H1 (cell line): ENCODE results near the gene RTKN2. TPM values are rescaled to one million over a fixed set of nuclear protein-coding genes. Genes with fewer than 3 reads are reported as not detected.
A peak's percentile ranks its signal among the peaks of the same experiment; 100 is the strongest.

Experiments used
- CTCF ChIA-PET: fragments of 300-600 bp; sonication (Branson Sonifier 250); formaldehyde crosslinking; loops from one replicate; lab custom pipeline; 2021; ENCODE audit not compliant: partially characterized antibody; lab: Charles Lee
- POLR2A ChIA-PET: fragments of 300-600 bp; sonication (Branson Sonifier 250); formaldehyde crosslinking; loops from one replicate; lab custom pipeline; 2021; ENCODE audit warnings: inconsistent platforms; ENCODE audit not compliant: partially characterized antibody; lab: Charles Lee
- DNase-seq, 2 experiments: peaks; one replicate each; pipeline versions ENCODE4 v3.0.0 to v3.0.0-alpha.2; 2010 to 2022; ENCODE audit warnings: low spot score in 2 of 2, low read depth in 1 of 2, mixed read lengths in 1 of 2
- FAIRE-seq: peaks from 2 replicates; lab custom pipeline; 2011; peaks lifted over from hg19 to GRCh38; lab: Jason Lieb, UNC
- H2AFZ ChIP-seq: 2 replicates; pipeline ENCODE4 v1.8.1; 2012; ENCODE audit warnings: low read length, inconsistent platforms
- H2AK5ac ChIP-seq: 2 replicates; pipeline ENCODE4 v1.6.1; 2013; ENCODE audit warnings: low read depth, low read length
- H2BK120ac ChIP-seq: replicated peaks from 2 replicates; pipeline ENCODE3; 2013; ENCODE audit warnings: low read depth, low read length, inconsistent platforms
- H2BK12ac ChIP-seq: 2 replicates; pipeline ENCODE4 v1.6.1; 2013; ENCODE audit warnings: low read depth, low read length
- H2BK15ac ChIP-seq: 2 replicates; pipeline ENCODE4 v1.6.1; 2013; ENCODE audit warnings: low read length
- H2BK20ac ChIP-seq: 2 replicates; pipeline ENCODE4 v1.6.1; 2013; ENCODE audit warnings: low read length
- H2BK5ac ChIP-seq: 2 replicates; pipeline ENCODE4 v1.6.1; 2013; ENCODE audit warnings: low read depth, low read length
- H3K14ac ChIP-seq: 2 replicates; pipeline ENCODE4 v1.6.1; 2013; ENCODE audit warnings: inconsistent platforms; ENCODE audit not compliant: insufficient read length
- H3K18ac ChIP-seq: 2 replicates; pipeline ENCODE4 v1.6.1; 2013; ENCODE audit warnings: low read length; ENCODE audit errors: extremely low read depth
- H3K23ac ChIP-seq: 2 replicates; pipeline ENCODE4 v1.6.1; 2013; ENCODE audit warnings: inconsistent platforms; ENCODE audit not compliant: insufficient read length
- H3K23me2 ChIP-seq: 2 replicates; pipeline ENCODE4 v1.6.1; 2013; ENCODE audit warnings: low read depth, low read length
- H3K27ac ChIP-seq: 2 replicates; pipeline ENCODE4 v1.6.1; 2011; ENCODE audit warnings: low read depth, low read length, inconsistent platforms
- H3K27me3 ChIP-seq, 4 experiments: replicated peaks in 1 of 4; 1 replicate in 1 of 4; 2 replicates in 3 of 4; pipeline versions ENCODE4 v1.6.1 to v1.8.1; 2011 to 2013; ENCODE audit warnings: low read length in 3 of 4, mild to moderate bottlenecking in 3 of 4, inconsistent platforms in 2 of 4, mixed read lengths in 2 of 4, moderate library complexity in 1 of 4; ENCODE audit not compliant: control insufficient read depth in 3 of 4, insufficient read depth in 3 of 4; ENCODE audit errors: extremely low read depth in 1 of 4
- H3K36me3 ChIP-seq, 4 experiments: 2 replicates each; pipeline versions ENCODE4 v1.6.1 to v1.8.1; 2011 to 2013; ENCODE audit warnings: mild to moderate bottlenecking in 4 of 4, low read length in 3 of 4, moderate library complexity in 2 of 4, control low read depth in 1 of 4, inconsistent platforms in 1 of 4; ENCODE audit not compliant: insufficient read depth in 4 of 4, control insufficient read depth in 2 of 4
- H3K4ac ChIP-seq: replicated peaks from 2 replicates; pipeline ENCODE3; 2013; ENCODE audit warnings: low read length, low read depth, mixed read lengths, inconsistent platforms; ENCODE audit not compliant: insufficient read length
- H3K4me1 ChIP-seq, 4 experiments: replicated peaks in 1 of 4; 1 replicate in 1 of 4; 2 replicates in 3 of 4; pipeline versions ENCODE4 v1.6.1 to v1.8.1; 2011 to 2013; ENCODE audit warnings: low read length in 3 of 4, inconsistent platforms in 2 of 4, mixed read lengths in 1 of 4; ENCODE audit not compliant: insufficient read depth in 4 of 4, control insufficient read depth in 3 of 4
- H3K4me2 ChIP-seq, 2 experiments: 2 replicates each; pipeline versions ENCODE4 v1.6.1 to v1.8.1; 2011 to 2013; ENCODE audit warnings: low read depth in 2 of 2, low read length in 2 of 2, control low read depth in 1 of 2, inconsistent platforms in 1 of 2, mild to moderate bottlenecking in 1 of 2; ENCODE audit not compliant: insufficient read depth in 1 of 2
- H3K4me3 ChIP-seq, 4 experiments: fragments of 200-600, 300-600 bp in 1 of 4; sonication (generic), shearing (Covaris generic), sonication (Bioruptor Twin) in 1 of 4; 2 replicates each; pipeline versions ENCODE4 v1.5.1 to v1.8.1; 2011 to 2016; ENCODE audit warnings: low read length in 4 of 4, low read depth in 3 of 4, control low read depth in 2 of 4, inconsistent platforms in 2 of 4, mild to moderate bottlenecking in 2 of 4, mixed read lengths in 1 of 4, moderate library complexity in 1 of 4; ENCODE audit not compliant: insufficient read depth in 2 of 4; ENCODE audit errors: extremely low read depth in 1 of 4
- H3K56ac ChIP-seq: replicated peaks from 2 replicates; pipeline ENCODE3; 2013; ENCODE audit warnings: low read depth, mild to moderate bottlenecking, mixed read lengths, low read length, inconsistent platforms; ENCODE audit not compliant: insufficient read length
- H3K79me1 ChIP-seq: 2 replicates; pipeline ENCODE4 v1.6.1; 2013; ENCODE audit warnings: low read depth, low read length, control low read depth
- H3K79me2 ChIP-seq, 2 experiments: 2 replicates each; pipeline versions ENCODE4 v1.6.1 to v1.8.1; 2012 to 2013; ENCODE audit warnings: low read length in 2 of 2, mild to moderate bottlenecking in 2 of 2, inconsistent platforms in 1 of 2; ENCODE audit not compliant: insufficient read depth in 2 of 2, control insufficient read depth in 1 of 2
- H3K9ac ChIP-seq, 4 experiments: replicated peaks in 1 of 4; 1 replicate in 1 of 4; 2 replicates in 3 of 4; pipeline versions ENCODE4 v1.6.1 to v1.8.1; 2011 to 2013; ENCODE audit warnings: low read depth in 3 of 4, low read length in 3 of 4, control low read depth in 2 of 4, mild to moderate bottlenecking in 2 of 4, moderate library complexity in 2 of 4, inconsistent platforms in 1 of 4; ENCODE audit errors: extremely low read depth in 1 of 4
- H3K9me3 ChIP-seq, 2 experiments: 2 replicates each; pipeline versions ENCODE4 v1.6.1 to v1.8.1; 2012 to 2013; ENCODE audit warnings: mild to moderate bottlenecking in 2 of 2, moderate library complexity in 2 of 2, control low read depth in 1 of 2, inconsistent platforms in 1 of 2, low read depth in 1 of 2, low read length in 1 of 2, mixed read lengths in 1 of 2; ENCODE audit not compliant: insufficient read depth in 2 of 2
- H4K20me1 ChIP-seq, 2 experiments: replicated peaks in 1 of 2; 2 replicates each; pipeline versions ENCODE3 to v1.8.1; 2011 to 2013; ENCODE audit warnings: inconsistent platforms in 2 of 2, low read length in 2 of 2, mild to moderate bottlenecking in 1 of 2; ENCODE audit not compliant: insufficient read depth in 2 of 2, control insufficient read depth in 1 of 2
- H4K5ac ChIP-seq: 2 replicates; pipeline ENCODE4 v1.6.1; 2013; ENCODE audit warnings: low read length, low read depth, mixed read lengths, inconsistent platforms; ENCODE audit not compliant: insufficient read length
- H4K8ac ChIP-seq: 2 replicates; pipeline ENCODE4 v1.8.0; 2013; ENCODE audit warnings: mild to moderate bottlenecking, moderate library complexity, low read length, inconsistent platforms; ENCODE audit not compliant: insufficient read depth; ENCODE audit errors: extremely low read depth
- H4K91ac ChIP-seq: replicated peaks from 2 replicates; pipeline ENCODE3; 2013; ENCODE audit warnings: low read length, mixed read lengths, inconsistent platforms; ENCODE audit not compliant: insufficient read length
- RAD21 ChIP-seq, 2 experiments: IDR thresholded peaks in 1 of 2; conservative IDR thresholded peaks in 1 of 2; 2 replicates each; pipeline ENCODE4 v1.6.1; 2011; ENCODE audit warnings: low read depth in 2 of 2, low read length in 2 of 2, improper control_type of control experiment in 1 of 2, inconsistent platforms in 1 of 2, mild to moderate bottlenecking in 1 of 2, moderate library complexity in 1 of 2
- RBBP5 ChIP-seq: IDR thresholded peaks from 2 replicates; pipeline ENCODE4 v1.7.1; 2012; ENCODE audit warnings: low read depth, mild to moderate bottlenecking, inconsistent platforms, low read length, moderate library complexity, borderline replicate concordance
- WGBS, 2 experiments: shearing (Covaris generic) in 1 of 2; methylation state at CpG; one replicate each; pipeline versions ENCODE4 v1.1.6 to v1.1.7; 2013 to 2015; ENCODE audit warnings: low lambda C conversion rate in 2 of 2, mixed read lengths in 2 of 2, inconsistent platforms in 1 of 2, low coverage in 1 of 2, missing lambda C conversion rate in 1 of 2; ENCODE audit not compliant: insufficient replicate concordance in 2 of 2, insufficient coverage in 1 of 2, insufficient read length in 1 of 2; ENCODE audit errors: extremely low coverage in 1 of 2, missing lambda C conversion rate in 1 of 2; 5-methylcytosine and 5-hydroxymethylcytosine counted together
- polyA plus RNA-seq, 7 experiments: library from polyadenylated mRNA; depleted of rRNA in 3 of 7; stranded (reverse) in 5 of 7; unstranded in 2 of 7; fragments of >200 nt in 5 of 7; fragments of 200-250 nt in 2 of 7; gene quantifications; 1 replicate in 5 of 7; 2 replicates in 1 of 7; 4 replicates in 1 of 7; pipeline versions ENCODE4 v1.2.1 to v1.2.3, GENCODE V29; 2011 to 2013; ENCODE audit warnings: missing spikeins in 2 of 7, mixed read lengths in 2 of 7
- total RNA-seq: library from RNA; stranded (reverse); fragmentation: NEBNext Ultra II Directional; extraction: Animal tissue kit (Norgen Biotek cat#: 25700); gene quantifications from 2 replicates; pipeline ENCODE4 v1.2.1, GENCODE V29; 2021

Gene RTKN2
- total and polyA plus RNA-seq, 2 of the 8 experiments (the other 6 are each of a cell fraction or from before 2014, with no cell fraction given), result 5.1 to 24.6 TPM

DNA sequence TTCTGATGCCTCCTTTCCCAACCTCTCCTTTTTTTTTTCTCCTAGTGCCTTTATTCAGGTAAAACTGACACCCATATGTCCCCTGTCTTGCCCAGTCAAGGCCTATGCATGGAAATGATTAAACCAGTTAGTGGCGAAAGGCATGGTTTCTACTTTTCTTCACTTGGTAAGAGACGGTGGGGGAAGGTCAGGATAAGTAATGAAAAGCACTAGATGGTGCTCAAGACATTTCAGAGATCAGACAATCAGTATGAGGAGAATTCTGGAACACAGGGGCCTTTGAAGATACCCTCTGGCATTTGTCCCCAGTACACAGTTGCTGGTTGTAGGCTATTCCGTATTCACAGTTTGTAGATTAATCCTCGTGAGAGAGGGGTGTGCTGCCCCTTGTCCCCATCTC is 121.2 kb downstream of the RTKN2 start:
- H3K36me3 ChIP-seq, result no peaks in the 10 kb centered on the region
- H4K5ac ChIP-seq, result no peak overlapping the region
- 93% methylated on average over 4 of the region's 4 CpGs; no CpG with 5 or more reads in 1 of the 2 experiments for WGBS, 2 experiments
- ChIA-PET CTCF (interaction anchor here (2.2 kb wide), 1 partner anchor 8 kb away, joined by 8 read pairs; no protein-coding TSS in a partner anchor), POLR2A (no interaction called here)
- H3K18ac ChIP-seq, result no peak overlapping the region
- H3K4ac ChIP-seq, result no peak overlapping the region
- H2BK5ac ChIP-seq, result no peak overlapping the region
- no peak overlapping the region for H2AFZ ChIP-seq
- H3K23me2 ChIP-seq, result no peaks in the 10 kb centered on the region
- no peak overlapping the region for H3K4me3 ChIP-seq
- H3K9ac ChIP-seq, result no peak overlapping the region; a peak in 1 of 7 replicates
- H3K23ac ChIP-seq, result no peak overlapping the region
- no peak overlapping the region for H2AK5ac ChIP-seq
- DNase-seq (no peak), FAIRE-seq (no peak)
- H3K79me2 ChIP-seq, result no peaks in the 10 kb centered on the region
- no peak overlapping the region for H2BK20ac ChIP-seq
- H3K27ac ChIP-seq, result no peak overlapping the region
- no peak overlapping the region for H2BK120ac ChIP-seq
- no peak overlapping the region for H4K91ac ChIP-seq
- H4K20me1 ChIP-seq, result no peaks in the 10 kb centered on the region
- H2BK15ac ChIP-seq, result no peak overlapping the region
- no peak overlapping the region for H3K14ac ChIP-seq
- H3K9me3 ChIP-seq, result 0 out of 4 replicates have a peak, but pooled peaks cover 0 to 2% of the 10 kb centered on the region in 2 experiments
- H3K4me1 ChIP-seq, result no peaks in the 10 kb centered on the region
- TF ChIP-seq RBBP5 (no peak), RAD21 (IDR thresholded peaks at IDR 0.05 in 1 of 2, conservative IDR thresholded peaks at IDR 0.05 in 1 of 2; ENCODE audit: low read depth in 2 of 2, low read length in 2 of 2) (0 out of 4 replicates have a peak, but pooled peaks have one; percentile 4 to 5)
- no peak overlapping the region for H4K8ac ChIP-seq
- H2BK12ac ChIP-seq, result no peak overlapping the region
- H3K4me2 ChIP-seq, result no peak overlapping the region
- no peak overlapping the region for H3K56ac ChIP-seq
- H3K27me3 ChIP-seq, result no peaks in the 10 kb centered on the region
- H3K79me1 ChIP-seq, result no peaks in the 10 kb centered on the region
